HEK293T (cell line): ENCODE results near the gene EGFLAM.

ENCODE experiments used
- ARNT ChIP-seq: fragments of 450-650 bp; IDR thresholded peaks from 2 replicates; pipeline ENCODE4 v1.6.1; 2017; ENCODE audit warnings: mild to moderate bottlenecking
- ELF4 ChIP-seq: fragments of 450-650 bp; IDR thresholded peaks from 2 replicates; pipeline ENCODE4 v1.6.1; 2017; ENCODE audit warnings: antibody characterized with exemption
- FOXA1 ChIP-seq: fragments of 450-650 bp; IDR thresholded peaks from 2 replicates; pipeline ENCODE4 v1.6.1; 2016; ENCODE audit warnings: mild to moderate bottlenecking
- FOXK2 ChIP-seq: fragments of 450-650 bp; IDR thresholded peaks from 2 replicates; pipeline ENCODE4 v1.6.1; 2016; ENCODE audit warnings: mild to moderate bottlenecking
- HDGF ChIP-seq: fragments of 450-650 bp; IDR thresholded peaks from 2 replicates; pipeline ENCODE4 v1.6.1; 2017; ENCODE audit warnings: antibody characterized with exemption, borderline replicate concordance
- L3MBTL2 ChIP-seq: fragments of 450-650 bp; conservative IDR thresholded peaks from 2 replicates; pipeline ENCODE4 v1.6.1; 2016; ENCODE audit warnings: mild to moderate bottlenecking
- NFRKB ChIP-seq: fragments of 450-650 bp; IDR thresholded peaks from 2 replicates; pipeline ENCODE4 v1.6.1; 2016; ENCODE audit warnings: mild to moderate bottlenecking, moderate library complexity
- SP1 ChIP-seq: fragments of 450-650 bp; IDR thresholded peaks from 2 replicates; pipeline ENCODE4 v1.6.1; 2017
- TARDBP ChIP-seq: fragments of 450-650 bp; IDR thresholded peaks from 2 replicates; pipeline ENCODE4 v1.6.1; 2016
- TF ChIP-seq, protein P1 (sequence below): fragments of 450-650 bp; IDR thresholded peaks from 2 replicates; pipeline ENCODE4 v1.6.1; 2016

DNA sequence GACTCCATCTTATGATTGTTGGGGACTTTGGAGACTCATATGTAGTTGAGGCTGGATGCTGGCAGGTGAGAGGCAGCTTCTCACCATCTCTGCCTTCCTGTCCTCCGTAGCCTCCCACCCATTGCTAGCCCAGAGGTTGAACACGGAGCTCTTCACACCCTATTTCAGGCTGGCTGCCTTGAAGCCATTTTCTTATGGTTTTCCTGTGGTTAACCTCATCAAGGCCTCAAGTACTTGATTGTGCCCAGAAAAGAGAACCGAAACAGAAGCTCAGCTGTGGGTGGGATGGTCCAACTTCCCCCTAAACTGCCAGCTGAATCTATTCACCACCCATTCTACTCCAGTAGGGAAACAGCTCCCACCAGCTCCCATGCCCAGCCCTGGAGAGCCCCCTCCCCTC lies 195.1 kb downstream of the EGFLAM start:
- TF ChIP-seq ELF4 (no peak), FOXA1 (no peak), SP1 (no peak), L3MBTL2 (no peak), ARNT (no peak), FOXK2 (no peak), NFRKB (no peak), TARDBP (no peak), HDGF (no peak)
- TF ChIP-seq, protein P1, sequence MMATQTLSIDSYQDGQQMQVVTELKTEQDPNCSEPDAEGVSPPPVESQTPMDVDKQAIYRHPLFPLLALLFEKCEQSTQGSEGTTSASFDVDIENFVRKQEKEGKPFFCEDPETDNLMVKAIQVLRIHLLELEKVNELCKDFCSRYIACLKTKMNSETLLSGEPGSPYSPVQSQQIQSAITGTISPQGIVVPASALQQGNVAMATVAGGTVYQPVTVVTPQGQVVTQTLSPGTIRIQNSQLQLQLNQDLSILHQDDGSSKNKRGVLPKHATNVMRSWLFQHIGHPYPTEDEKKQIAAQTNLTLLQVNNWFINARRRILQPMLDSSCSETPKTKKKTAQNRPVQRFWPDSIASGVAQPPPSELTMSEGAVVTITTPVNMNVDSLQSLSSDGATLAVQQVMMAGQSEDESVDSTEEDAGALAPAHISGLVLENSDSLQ, result no peak
